Measurements from ENCODE around the gene INSRR. TPM values are rescaled to one million over a fixed set of nuclear protein-coding genes. Genes with fewer than 3 reads are reported as not detected.

The INSRR gene
- polyA plus RNA-seq, 3 donors, result not detected

GRCh38 chr1:156851779-156852417 lies 7.0 kb downstream of the INSRR start:
- no peaks in the 10 kb centered on the region for H3K36me3 Mint-ChIP-seq
- Histone ChIP-seq H2AFZ (ENCODE audit: insufficient read depth, low read depth, low read length, poor library complexity, severe bottlenecking) (no peak overlapping the region), H3K36me3 (replicated peaks in 1 of 2; ENCODE audit: control insufficient read depth in 1 of 2, insufficient read depth in 2 of 2, low read length in 2 of 2) (no peaks in the 10 kb centered on the region), H3K27ac (ENCODE audit: low read depth in 1 of 2, low read length in 2 of 2) (no peak overlapping the region), H4K20me1 (ENCODE audit: insufficient read depth, low read length) (no peaks in the 10 kb centered on the region), H3K9ac (ENCODE audit: insufficient read depth, low read length, poor library complexity, severe bottlenecking) (no peak overlapping the region), H3K9me3 (replicated peaks in 1 of 2; ENCODE audit: control insufficient read depth in 1 of 2, insufficient read depth in 1 of 2, low read length in 2 of 2) (no peaks in the 10 kb centered on the region), H3K4me1 (ENCODE audit: control insufficient read depth in 1 of 2, insufficient read depth in 2 of 2, low read length in 2 of 2) (no peaks in the 10 kb centered on the region), H3K79me2 (ENCODE audit: insufficient read depth, low read length) (no peaks in the 10 kb centered on the region), H3K27me3 (ENCODE audit: control insufficient read depth in 2 of 2, insufficient read depth in 2 of 2, low read length in 2 of 2) (peaks cover 19 to 43% of the 10 kb centered on the region in 2 donors), H3K4me2 (replicated peaks; ENCODE audit: extremely low read depth, low read length, poor library complexity, severe bottlenecking) (no peak overlapping the region), H3K4me3 (replicated peaks in 1 of 3; ENCODE audit: low read depth in 2 of 3, low read length in 3 of 3) (no peak overlapping the region)
- no peak for TF ChIP-seq CTCF (IDR thresholded peaks at IDR 0.05)
- no peak overlapping the region for H3K27ac Mint-ChIP-seq
- WGBS (ENCODE audit: insufficient coverage), result 89% methylated on average over 13 of the region's 17 CpGs
- DNase-seq, result no peak
- peaks cover 0 to 3% (median 0%) of the 10 kb centered on the region in 7 donors for H3K9me3 Mint-ChIP-seq
- H3K27me3 Mint-ChIP-seq (ENCODE audit: low read depth in 3 of 3), result peaks cover 43 to 55% (median 48%) of the 10 kb centered on the region in 3 donors
- H3K4me1 Mint-ChIP-seq, result peaks cover 5% of the 10 kb centered on the region
- intact Hi-C loops (cut with micrococcal nuclease), result loop anchor here (10.0 kb wide), 2 partner anchors 57 to 157 kb away; no protein-coding TSS in a partner anchor
- H3K4me3 Mint-ChIP-seq, result no peak overlapping the region

GRCh38 chr1:156849151-156849496 lies 9.8 kb downstream of the INSRR start:
- Histone ChIP-seq H3K79me2 (ENCODE audit: insufficient read depth, low read length) (no peaks in the 10 kb centered on the region), H4K20me1 (ENCODE audit: insufficient read depth, low read length) (no peaks in the 10 kb centered on the region), H3K9me3 (replicated peaks in 1 of 2; ENCODE audit: control insufficient read depth in 1 of 2, insufficient read depth in 1 of 2, low read length in 2 of 2) (peaks cover 0 to 8% of the 10 kb centered on the region in 2 donors), H3K27ac (ENCODE audit: low read depth in 1 of 2, low read length in 2 of 2) (no peak overlapping the region), H3K4me2 (replicated peaks; ENCODE audit: extremely low read depth, low read length, poor library complexity, severe bottlenecking) (no peak overlapping the region), H3K4me3 (replicated peaks in 1 of 3; ENCODE audit: low read depth in 2 of 3, low read length in 3 of 3) (no peak overlapping the region), H3K9ac (ENCODE audit: insufficient read depth, low read length, poor library complexity, severe bottlenecking) (no peak overlapping the region), H3K4me1 (ENCODE audit: control insufficient read depth in 1 of 2, insufficient read depth in 2 of 2, low read length in 2 of 2) (peaks cover 2 to 4% of the 10 kb centered on the region in 2 donors), H3K27me3 (ENCODE audit: control insufficient read depth in 2 of 2, insufficient read depth in 2 of 2, low read length in 2 of 2) (peaks cover 34 to 61% of the 10 kb centered on the region in 2 donors), H3K36me3 (replicated peaks in 1 of 2; ENCODE audit: control insufficient read depth in 1 of 2, insufficient read depth in 2 of 2, low read length in 2 of 2) (no peaks in the 10 kb centered on the region), H2AFZ (ENCODE audit: insufficient read depth, low read depth, low read length, poor library complexity, severe bottlenecking) (no peak overlapping the region)
- 17% methylated on average over 20 of the region's 23 CpGs for WGBS (ENCODE audit: insufficient coverage)
- peak overlapping the region in 1 of 2 donors; percentile 77 for H3K4me3 Mint-ChIP-seq
- peaks cover 6% of the 10 kb centered on the region for H3K4me1 Mint-ChIP-seq
- peaks cover 0 to 8% (median 2%) of the 10 kb centered on the region in 7 donors for H3K9me3 Mint-ChIP-seq
- H3K27ac Mint-ChIP-seq, result no peak overlapping the region
- intact Hi-C loops (cut with micrococcal nuclease), result no loop called here
- DNase-seq, result no peak
- H3K27me3 Mint-ChIP-seq (ENCODE audit: low read depth in 3 of 3), result peaks cover 63 to 73% (median 69%) of the 10 kb centered on the region in 3 donors
- no peaks in the 10 kb centered on the region for H3K36me3 Mint-ChIP-seq
- no peak for TF ChIP-seq CTCF (IDR thresholded peaks at IDR 0.05)

Data from CD14-positive monocyte (primary cell).